GM18517 (cell line): ENCODE measurements around the gene GLIS2.

Experiments used
- ATAC-seq: cut with Tn5 transposase; IDR thresholded peaks from one replicate; pipeline ENCODE4 v1.9.1; 2021; ENCODE audit warnings: mild to moderate bottlenecking, moderate library complexity; ENCODE audit not compliant: unreplicated experiment

The GLIS2 gene

GRCh38 chr16:4369007-4369733, 53.3 kb downstream of the GLIS2 start:
- no peak for ATAC-seq

- ATAC-seq: no peak
Measured at GRCh38 chr16:4370151-4370550, 54.3 kb downstream of the GLIS2 start.

- ATAC-seq: no peak
Measured at GRCh38 chr16:4370570-4371356, 54.9 kb downstream of the GLIS2 start.

GRCh38 chr16:4371357-4372000, 55.6 kb downstream of the GLIS2 start, which contains the start of gene VASN:
Gene VASN (plus strand): TSS chr16:4371848. CDS start chr16:4380878, 9,030 bp downstream.
- no peak for ATAC-seq

- ATAC-seq: no peak
Measured at GRCh38 chr16:4372001-4372577, 56.2 kb downstream of the GLIS2 start.

GRCh38 chr16:4372578-4373355, 56.9 kb downstream of the GLIS2 start:
- ATAC-seq: no peak

GRCh38 chr16:4373356-4373908, 57.6 kb downstream of the GLIS2 start:
- ATAC-seq: no peak

GRCh38 chr16:4373909-4374742, 58.3 kb downstream of the GLIS2 start:
- ATAC-seq: no peak

- ATAC-seq: no peak
Measured at GRCh38 chr16:4375717-4376116, 59.9 kb downstream of the GLIS2 start.

GRCh38 chr16:4376126-4376892, 60.4 kb downstream of the GLIS2 start:
- ATAC-seq: no peak

GRCh38 chr16:4376893-4377572, 61.2 kb downstream of the GLIS2 start:
- no peak for ATAC-seq

GRCh38 chr16:4377573-4378154, 61.8 kb downstream of the GLIS2 start:
- ATAC-seq: no peak

- ATAC-seq: no peak
Measured at GRCh38 chr16:4378161-4378666, 62.3 kb downstream of the GLIS2 start.

- ATAC-seq: no peak
Measured at GRCh38 chr16:4378999-4379690, 63.3 kb downstream of the GLIS2 start.

- no peak for ATAC-seq
Measured at GRCh38 chr16:4380119-4381063, 64.5 kb downstream of the GLIS2 start.
